DND-41 (cell line): Measurements from ENCODE around the gene SNX13.

Experiments used
- ATAC-seq: fragments of 200-7000 bp; cut with Tn5 transposase; 3 replicates; pipeline ENCODE4 v1.9.1; 2021; ENCODE audit warnings: low read depth; ENCODE audit not compliant: insufficient read depth
- DNase-seq: peaks from one replicate; pipeline ENCODE4 v3.0.0-alpha.2; 2020
- H2AFZ ChIP-seq: 2 replicates; pipeline ENCODE4 v1.6.0; 2012; ENCODE audit warnings: low read depth, low read length
- H3K27ac ChIP-seq: 2 replicates; pipeline ENCODE4 v1.5.1; 2012; ENCODE audit warnings: low read length, inconsistent platforms
- H3K27me3 ChIP-seq: fragments of 200-600 bp; sonication (generic); 2 replicates; pipeline ENCODE4 v1.6.0; 2012; ENCODE audit warnings: low read length, mild to moderate bottlenecking, inconsistent platforms; ENCODE audit not compliant: insufficient read depth, poor library complexity
- H3K36me3 ChIP-seq: 2 replicates; pipeline ENCODE4 v1.5.1; 2012; ENCODE audit warnings: low read length, inconsistent platforms; ENCODE audit not compliant: insufficient read depth
- H3K4me1 ChIP-seq: 2 replicates; pipeline ENCODE4 v1.5.1; 2012; ENCODE audit warnings: mild to moderate bottlenecking, low read length; ENCODE audit not compliant: insufficient read depth
- H3K4me2 ChIP-seq: 2 replicates; pipeline ENCODE4 v1.6.0; 2012; ENCODE audit warnings: mild to moderate bottlenecking, moderate library complexity, low read length, inconsistent platforms; ENCODE audit not compliant: insufficient read depth
- H3K4me3 ChIP-seq, 2 experiments: fragments of 200-600 bp in 1 of 2; shearing (Covaris generic) in 1 of 2; 2 replicates each; pipeline ENCODE4 v1.5.1; 2012 to 2016; ENCODE audit warnings: inconsistent platforms in 2 of 2, low read length in 2 of 2, mild to moderate bottlenecking in 2 of 2, low read depth in 1 of 2, moderate library complexity in 1 of 2
- H3K79me2 ChIP-seq: 2 replicates; pipeline ENCODE4 v1.6.0; 2012; ENCODE audit warnings: low read length, inconsistent platforms; ENCODE audit not compliant: insufficient read depth
- H3K9ac ChIP-seq: 2 replicates; pipeline ENCODE4 v1.6.0; 2012; ENCODE audit warnings: low read depth, mild to moderate bottlenecking, inconsistent platforms, low read length, moderate library complexity
- H3K9me3 ChIP-seq: 2 replicates; pipeline ENCODE4 v1.5.1; 2012; ENCODE audit warnings: low read length, moderate library complexity, mild to moderate bottlenecking, inconsistent platforms; ENCODE audit not compliant: insufficient read depth, severe bottlenecking
- H4K20me1 ChIP-seq: 2 replicates; pipeline ENCODE4 v1.6.0; 2012; ENCODE audit warnings: low read length; ENCODE audit not compliant: insufficient read depth
- CTCF ChIP-seq: IDR thresholded peaks from 2 replicates; pipeline ENCODE4 v1.5.1; 2012; ENCODE audit warnings: borderline replicate concordance, low read length, moderate library complexity, mild to moderate bottlenecking; ENCODE audit not compliant: poor library complexity, severe bottlenecking; ENCODE audit errors: extremely low read depth
- EZH2 ChIP-seq: IDR thresholded peaks from 3 replicates; pipeline ENCODE4 v1.6.1; 2012; ENCODE audit warnings: borderline replicate concordance, low read depth, mild to moderate bottlenecking, moderate library complexity, low read length, inconsistent platforms; ENCODE audit not compliant: severe bottlenecking

SNX13 gene

GRCh38 chr7:17965603-17966002, 25.3 kb upstream of the SNX13 start:
- Histone ChIP-seq H3K27ac (no peak overlapping the region), H3K9me3 (no peaks in the 10 kb centered on the region), H3K27me3 (peaks cover 2% of the 10 kb centered on the region), H3K36me3 (no peaks in the 10 kb centered on the region), H3K79me2 (no peaks in the 10 kb centered on the region), H3K4me3 (no peak overlapping the region), H4K20me1 (no peaks in the 10 kb centered on the region), H3K4me1 (no peaks in the 10 kb centered on the region), H3K9ac (no peak overlapping the region), H2AFZ (no peak overlapping the region), H3K4me2 (no peak overlapping the region)
- no peak for TF ChIP-seq CTCF
- no peak for TF ChIP-seq EZH2
- ATAC-seq = no peak
- DNase-seq = no peak

- no peak overlapping the region for H2AFZ ChIP-seq
- H3K9me3 ChIP-seq = no peaks in the 10 kb centered on the region
- no peak overlapping the region for H3K4me3 ChIP-seq
- no peaks in the 10 kb centered on the region for H3K36me3 ChIP-seq
- TF ChIP-seq CTCF (no peak), EZH2 (no peak)
- no peak overlapping the region for H3K4me2 ChIP-seq
- H3K4me1 ChIP-seq = no peaks in the 10 kb centered on the region
- no peaks in the 10 kb centered on the region for H4K20me1 ChIP-seq
- H3K79me2 ChIP-seq = no peaks in the 10 kb centered on the region
- no peak overlapping the region for H3K27ac ChIP-seq
- no peak overlapping the region for H3K9ac ChIP-seq
- DNase-seq (no peak), ATAC-seq (no peak)
- peaks cover 2% of the 10 kb centered on the region for H3K27me3 ChIP-seq
Observed at GRCh38 chr7:17963281-17963680, 23.0 kb upstream of the SNX13 start.

- Histone ChIP-seq H4K20me1 (no peaks in the 10 kb centered on the region), H3K9me3 (no peaks in the 10 kb centered on the region), H3K4me1 (no peaks in the 10 kb centered on the region), H3K36me3 (no peaks in the 10 kb centered on the region), H2AFZ (no peak overlapping the region), H3K79me2 (no peaks in the 10 kb centered on the region), H3K9ac (no peak overlapping the region), H3K27ac (no peak overlapping the region), H3K4me2 (no peak overlapping the region), H3K4me3 (no peak overlapping the region), H3K27me3 (peaks cover 2% of the 10 kb centered on the region)
- no peak for ATAC-seq
- no peak for DNase-seq
- TF ChIP-seq CTCF = no peak
- no peak for TF ChIP-seq EZH2
Observed at GRCh38 chr7:17962652-17963051, 22.4 kb upstream of the SNX13 start.

GRCh38 chr7:17957871-17958270, 17.6 kb upstream of the SNX13 start:
- H3K9me3 ChIP-seq = no peaks in the 10 kb centered on the region
- no peak for DNase-seq
- H3K79me2 ChIP-seq = no peaks in the 10 kb centered on the region
- no peak overlapping the region for H2AFZ ChIP-seq
- H3K4me2 ChIP-seq = no peak overlapping the region
- H4K20me1 ChIP-seq = no peaks in the 10 kb centered on the region
- H3K36me3 ChIP-seq = no peaks in the 10 kb centered on the region
- H3K4me1 ChIP-seq = no peaks in the 10 kb centered on the region
- no peak overlapping the region for H3K27ac ChIP-seq
- H3K9ac ChIP-seq = no peak overlapping the region
- H3K27me3 ChIP-seq = no peaks in the 10 kb centered on the region
- no peak overlapping the region for H3K4me3 ChIP-seq
- ATAC-seq = no peak
- TF ChIP-seq EZH2 (no peak), CTCF (no peak)
